ENCODE data around the gene SLC15A4.

GRCh38 chr12:128833418-128833817, 9.7 kb upstream of the SLC15A4 start:
- no peak for TF ChIP-seq CTCF (IDR thresholded peaks at IDR 0.05)
- TF ChIP-seq POLR2A (IDR thresholded peaks at IDR 0.05) = no peak
